ENCODE measurements around the gene MMP21. TPM values are rescaled to one million over a fixed set of nuclear protein-coding genes. Genes with fewer than 3 reads are reported as not detected.

The MMP21 gene
- total RNA-seq, 1 experiment from 2014 or later = not detected

GRCh38 chr10:125765835-125766234 lies 9.8 kb downstream of the MMP21 start:
- no peak for DNase-seq (ENCODE audit: low read depth)

DNA sequence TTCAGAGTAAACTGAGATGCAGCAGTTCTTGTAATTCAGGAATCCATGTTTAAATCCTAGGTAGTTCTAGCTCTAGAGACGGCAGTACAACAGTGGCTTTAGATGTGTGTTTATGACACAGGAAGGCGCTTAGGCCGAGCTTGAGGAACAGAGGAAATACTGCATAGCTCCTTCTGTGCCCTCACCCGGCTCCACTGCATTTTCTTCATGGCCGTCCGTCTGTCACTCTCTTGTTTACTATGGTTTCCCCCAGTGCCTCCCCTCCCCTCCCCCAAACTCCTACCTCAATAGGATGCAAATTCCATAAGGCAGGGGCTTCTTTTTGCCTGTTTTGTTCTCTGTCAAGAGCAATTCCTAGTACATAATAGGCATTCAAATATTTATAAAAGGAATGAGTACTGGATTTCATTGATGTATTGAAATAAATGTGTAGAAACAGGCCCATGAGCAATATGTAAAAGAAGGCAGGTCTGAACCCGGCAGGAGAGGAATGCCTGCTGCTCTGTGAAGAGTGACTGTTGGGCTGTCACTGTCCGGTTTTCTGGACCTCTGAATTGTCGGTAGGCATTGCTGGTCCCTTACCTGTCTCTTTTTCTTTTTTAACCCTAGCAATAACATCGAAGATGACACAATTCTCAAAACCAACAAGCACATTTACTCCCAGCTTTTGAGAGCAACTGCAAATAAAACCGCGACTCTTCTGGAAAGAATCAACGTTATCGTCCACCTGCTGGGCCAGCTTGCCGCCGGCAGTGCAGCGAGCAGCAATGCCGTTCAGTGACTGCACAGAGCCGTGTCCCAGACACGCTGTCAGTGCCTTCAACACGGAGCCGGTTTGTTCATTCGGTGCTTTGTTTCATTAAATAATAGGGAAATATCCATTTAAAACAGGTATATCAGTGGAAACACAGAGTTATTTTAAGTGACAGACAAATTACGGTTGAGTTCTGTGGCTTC lies 12.7 kb downstream of the MMP21 start:
- DNase-seq (ENCODE audit: low read depth) = no peak

- DNase-seq (ENCODE audit: low read depth) = no peak
These were observed 13.7 kb downstream of the MMP21 start for GRCh38 chr10:125761961-125762360.

GRCh38 chr10:125757742-125758141 lies 17.9 kb downstream of the MMP21 start:
- no peak for DNase-seq (ENCODE audit: low read depth)

GRCh38 chr10:125756853-125757487 lies 18.7 kb downstream of the MMP21 start:
- no peak for DNase-seq (ENCODE audit: low read depth)

DNA sequence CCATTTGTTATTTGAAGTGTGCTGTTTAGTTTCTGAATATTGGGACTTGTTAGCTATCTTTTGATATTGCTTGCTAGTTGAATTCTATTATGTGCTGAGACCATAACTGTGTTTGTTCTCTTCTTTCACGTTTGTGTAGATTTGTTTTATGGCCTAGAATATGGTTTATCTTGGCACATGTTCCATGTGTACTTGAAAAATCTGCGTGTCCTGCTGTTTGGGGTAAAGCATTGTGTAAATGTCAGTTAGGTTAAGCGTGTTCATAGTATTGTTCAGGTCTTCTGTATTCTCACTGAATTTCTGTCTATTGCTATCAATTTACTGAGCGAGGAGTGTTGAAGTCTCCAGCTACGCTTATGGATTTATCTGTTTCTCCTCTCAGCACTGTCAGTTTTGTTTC lies 19.4 kb downstream of the MMP21 start:
- DNase-seq (ENCODE audit: low read depth) = no peak

GRCh38 chr10:125747417-125747816 lies 28.2 kb downstream of the MMP21 start:
- DNase-seq (ENCODE audit: low read depth) = no peak

GRCh38 chr10:125744909-125745308 lies 30.7 kb downstream of the MMP21 start:
- no peak for DNase-seq (ENCODE audit: low read depth)

GRCh38 chr10:125742465-125742864 lies 33.2 kb downstream of the MMP21 start:
- DNase-seq (ENCODE audit: low read depth) = no peak

GRCh38 chr10:125739994-125740679 lies 35.5 kb downstream of the MMP21 start:
- no peak for DNase-seq (ENCODE audit: low read depth)

DNA sequence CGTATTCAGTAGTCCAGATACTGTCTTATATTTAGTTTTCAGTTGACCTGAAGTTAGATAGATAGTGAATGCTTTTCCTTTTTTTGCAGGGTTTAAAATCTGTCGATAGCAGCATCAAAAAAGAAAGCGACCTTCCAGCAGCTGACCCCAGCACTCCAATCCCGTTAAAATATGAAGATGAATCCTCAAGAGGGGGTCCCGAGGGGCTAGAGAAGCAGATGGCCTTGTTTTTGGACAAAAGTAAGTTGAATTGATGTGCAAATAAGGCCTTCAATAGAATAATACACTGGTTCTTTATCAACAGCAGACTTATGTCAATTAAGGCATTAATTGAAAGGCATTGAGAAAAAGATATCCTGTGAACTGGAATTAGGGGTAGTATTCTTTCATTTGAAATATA lies 37.4 kb downstream of the MMP21 start:
- DNase-seq (ENCODE audit: low read depth) = no peak

DNA sequence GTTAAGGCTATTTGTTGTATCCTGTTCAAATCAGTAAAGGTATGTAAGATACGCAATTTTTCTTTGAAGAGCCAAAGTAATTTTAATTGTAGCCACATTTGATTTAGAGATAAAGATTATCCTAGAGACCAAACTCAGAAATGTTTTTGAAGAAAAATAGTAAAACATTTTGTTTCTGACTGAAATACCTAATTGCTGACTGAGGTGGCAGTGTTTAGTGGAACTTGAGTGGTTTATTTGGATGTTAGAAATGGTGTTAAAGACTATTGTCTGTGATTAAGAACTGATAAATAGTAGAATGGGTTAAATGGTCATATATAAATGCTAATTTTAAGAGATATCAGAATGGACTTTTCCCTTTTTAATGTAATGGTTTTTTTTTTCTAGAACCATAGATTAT lies 40.8 kb downstream of the MMP21 start:
- DNase-seq (ENCODE audit: low read depth) = no peak

- DNase-seq (ENCODE audit: low read depth) = no peak
These were observed 41.5 kb downstream of the MMP21 start for GRCh38 chr10:125734148-125734547.

- no peak for DNase-seq (ENCODE audit: low read depth)
These were observed 48.2 kb downstream of the MMP21 start for GRCh38 chr10:125727436-125727835.

- DNase-seq (ENCODE audit: low read depth) = no peak
These were observed 48.7 kb downstream of the MMP21 start for GRCh38 chr10:125726914-125727313.

GRCh38 chr10:125722811-125723210 lies 52.8 kb downstream of the MMP21 start:
- no peak for DNase-seq (ENCODE audit: low read depth)

DNA sequence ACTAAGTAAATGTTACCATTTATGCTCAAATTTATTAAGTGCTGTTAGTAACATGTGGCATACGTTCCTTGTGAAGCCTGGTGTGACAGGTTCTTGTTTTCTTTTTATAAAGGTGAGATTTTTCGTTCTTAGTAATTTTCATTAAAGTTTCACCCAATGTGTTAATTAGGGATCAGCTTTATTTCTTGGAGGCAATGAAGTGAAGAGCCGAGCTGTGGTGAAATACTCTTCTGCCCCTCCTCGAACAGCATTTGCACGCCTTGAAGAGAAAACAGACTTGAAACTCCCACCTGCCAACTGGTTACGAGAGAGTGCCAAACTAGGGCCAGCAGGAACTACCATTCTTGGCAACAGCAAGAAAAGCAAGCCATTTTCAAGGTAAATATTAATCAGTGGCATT lies 54.6 kb downstream of the MMP21 start:
- no peak for DNase-seq (ENCODE audit: low read depth)

GRCh38 chr10:125720002-125720382 lies 55.6 kb downstream of the MMP21 start:
- DNase-seq (ENCODE audit: low read depth) = no peak

DNA sequence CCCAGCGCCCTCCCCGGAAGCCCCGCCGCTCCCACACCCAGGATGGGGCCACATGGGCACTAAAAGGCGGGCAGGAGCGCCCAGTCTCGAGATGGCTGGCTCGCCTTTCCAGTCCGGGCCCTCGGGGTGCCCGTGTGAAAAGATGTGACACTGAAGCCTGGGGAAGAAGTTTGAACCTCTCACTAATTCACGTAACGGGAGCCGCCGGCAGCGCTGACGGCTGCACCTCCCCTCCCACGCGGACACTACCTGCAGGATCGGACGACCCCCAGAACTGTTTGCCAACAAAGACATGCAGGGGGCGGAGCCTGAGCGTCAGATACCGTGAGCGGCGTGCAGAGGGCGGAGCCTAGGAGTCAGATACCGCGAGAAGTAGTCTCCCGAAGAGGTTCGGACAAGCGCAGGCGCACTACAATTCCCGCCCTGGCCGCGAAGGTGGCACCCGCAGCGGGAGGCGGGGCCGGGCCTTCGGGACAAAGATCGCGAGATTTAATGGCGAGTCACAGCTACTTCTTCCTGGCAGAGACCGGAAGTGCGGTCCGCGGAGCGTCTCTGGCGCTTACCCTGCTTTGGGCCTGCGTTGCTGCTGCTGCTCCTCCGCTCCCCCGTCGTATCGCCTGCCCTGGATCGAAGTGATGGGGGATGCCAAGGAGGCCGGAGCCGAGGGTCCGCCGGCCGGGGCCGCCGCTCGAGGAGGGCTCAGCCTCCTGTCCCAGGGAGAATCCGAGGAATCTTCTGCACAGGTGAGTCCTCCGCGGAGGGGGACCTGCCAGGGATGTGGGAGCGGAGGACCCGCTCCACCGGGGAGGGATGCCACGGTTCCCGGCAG lies 56.2 kb downstream of the MMP21 start, which contains the start of gene EDRF1:
EDRF1 (plus strand) TSS at position 537 of the 829 bp plus-strand sequence; CDS start at position 636, 99 bp downstream.
- peak; percentile 96 for DNase-seq (ENCODE audit: low read depth)

Data from RPMI7951 (cell line).